ENCODE data around the gene SERPING1. TPM values are rescaled to one million over a fixed set of nuclear protein-coding genes. Genes with fewer than 3 reads are reported as not detected.

SERPING1 gene
- total RNA-seq, 3 donors from 2014 or later (not counting 1 experiment from before 2014, with no cell fraction given) = 0.50 TPM; not detected in 2

- Mint-ChIP-seq H3K36me3 (no peaks in the 10 kb centered on the region), H3K27ac (peak overlapping the region; percentile 96 to 99), H3K9me3 (no peaks in the 10 kb centered on the region), H3K27me3 (ENCODE audit: low read depth in 2 of 2) (no peaks in the 10 kb centered on the region), H3K4me1 (peaks cover 51 to 57% of the 10 kb centered on the region in 2 donors), H3K4me3 (no peak overlapping the region)
- TF ChIP-seq CTCF (IDR thresholded peaks at IDR 0.05) = no peak
- Histone ChIP-seq H3K27me3 (ENCODE audit: control insufficient read depth, insufficient read depth, low read length) (no peaks in the 10 kb centered on the region), H3K4me3 (ENCODE audit: low read length) (no peak overlapping the region), H3K4me1 (ENCODE audit: control insufficient read depth, insufficient read depth, low read length) (peaks cover 26% of the 10 kb centered on the region), H3K9me3 (ENCODE audit: control insufficient read depth, insufficient read depth, low read length) (no peaks in the 10 kb centered on the region), H3K36me3 (ENCODE audit: control insufficient read depth, insufficient read depth, low read length) (peaks cover 22% of the 10 kb centered on the region), H3K27ac (ENCODE audit: low read length) (no peak overlapping the region)
- no peak for DNase-seq
- intact Hi-C loops (cut with micrococcal nuclease) = no loop called here
- ATAC-seq = no peak
- 88% methylated on average over 4 of the region's 4 CpGs for WGBS (ENCODE audit: insufficient coverage)
Measured at GRCh38 chr11:57562596-57562995, 34.9 kb upstream of the SERPING1 start.

DNA sequence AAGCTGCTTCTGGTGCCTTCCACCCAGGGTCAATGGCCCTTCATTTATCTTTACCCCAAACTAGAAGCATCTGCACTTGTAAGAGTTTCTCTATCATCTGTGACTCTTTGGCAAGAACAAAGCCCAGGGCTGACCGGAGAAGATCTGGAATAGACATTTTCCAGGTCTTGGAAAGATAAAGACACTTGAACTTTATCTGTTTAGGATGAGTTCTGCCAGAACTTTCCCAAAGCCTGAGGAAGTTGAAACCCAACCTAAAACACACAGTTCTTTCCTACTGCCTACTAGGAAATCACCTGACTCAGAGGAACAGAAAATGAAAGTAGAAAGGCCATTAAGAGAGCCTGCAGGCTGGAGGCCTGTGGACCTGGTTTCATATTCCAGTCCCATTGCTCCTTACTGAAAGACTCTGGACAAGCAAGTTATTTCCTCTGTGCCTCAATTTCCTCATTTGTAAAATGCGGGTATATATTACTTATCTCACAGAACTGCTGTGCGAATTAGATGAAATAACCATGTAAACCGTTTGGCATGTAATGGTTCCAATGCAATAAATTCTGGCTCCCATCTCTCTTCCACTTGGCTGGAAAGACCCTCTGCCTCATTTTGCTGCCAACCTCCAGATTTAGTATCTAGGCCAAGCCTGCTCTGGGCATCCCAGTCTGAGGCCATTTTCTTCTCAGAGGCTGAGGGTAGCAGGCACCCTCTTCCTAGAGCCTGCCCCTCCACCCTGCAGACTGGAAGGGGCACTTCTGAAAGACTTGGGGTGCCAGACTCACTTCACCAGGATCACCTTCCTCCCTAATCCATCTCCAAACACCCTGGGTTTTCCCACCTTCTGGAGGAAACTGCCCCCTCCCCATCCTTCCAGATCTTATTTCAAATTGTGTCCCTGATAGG, 31.2 kb upstream of the SERPING1 start:
- TF ChIP-seq CTCF (IDR thresholded peaks at IDR 0.05) = no peak
- intact Hi-C loops (cut with micrococcal nuclease) = loop anchor here (5.0 kb wide), 2 partner anchors 946 to 1011 kb away; partner anchors contain the start of genes LPXN and ZFP91
- 7% methylated on average over 4 of the region's 4 CpGs for WGBS (ENCODE audit: insufficient coverage)

GRCh38 chr11:57566905-57567514, 30.5 kb upstream of the SERPING1 start:
- H3K4me3 ChIP-seq (ENCODE audit: low read length) = peak overlapping the region; percentile 99
- H3K27me3 ChIP-seq (ENCODE audit: control insufficient read depth, insufficient read depth, low read length) = no peaks in the 10 kb centered on the region
- Mint-ChIP-seq H3K27ac (peak overlapping the region; percentile 96 to 99), H3K4me1 (peaks cover 46 to 54% of the 10 kb centered on the region in 2 donors), H3K27me3 (ENCODE audit: low read depth in 2 of 2) (no peaks in the 10 kb centered on the region), H3K36me3 (no peaks in the 10 kb centered on the region), H3K4me3 (peak overlapping the region; percentile 98), H3K9me3 (no peaks in the 10 kb centered on the region)
- peak; percentile 40 to 72 for DNase-seq
- under 1% methylated on average over 15 of the region's 15 CpGs for WGBS (ENCODE audit: insufficient coverage)
- no peak for TF ChIP-seq CTCF (IDR thresholded peaks at IDR 0.05)
- peak; percentile 29 to 41 (median 29) for ATAC-seq
- no peaks in the 10 kb centered on the region for H3K36me3 ChIP-seq (ENCODE audit: control insufficient read depth, insufficient read depth, low read length)
- no peaks in the 10 kb centered on the region for H3K9me3 ChIP-seq (ENCODE audit: control insufficient read depth, insufficient read depth, low read length)
- intact Hi-C loops (cut with micrococcal nuclease) = loop anchor here (1.0 to 5.0 kb wide), 3 partner anchors 36 to 1010 kb away; partner anchors contain the start of genes LPXN and ZFP91
- H3K27ac ChIP-seq (ENCODE audit: low read length) = peak overlapping the region; percentile 95
- H3K4me1 ChIP-seq (ENCODE audit: control insufficient read depth, insufficient read depth, low read length) = peaks cover 29% of the 10 kb centered on the region

More for the DNA sequence above, 31.2 kb upstream of the SERPING1 start:
- H3K27me3 Mint-ChIP-seq (ENCODE audit: low read depth in 2 of 2) = no peaks in the 10 kb centered on the region
- H3K36me3 ChIP-seq (ENCODE audit: control insufficient read depth, insufficient read depth, low read length) = no peaks in the 10 kb centered on the region
- peak in 1 of 2 donors; percentile 74 for DNase-seq
- peaks cover 54 to 61% of the 10 kb centered on the region in 2 donors for H3K4me1 Mint-ChIP-seq
- peak overlapping the region; percentile 99 for H3K4me3 ChIP-seq (ENCODE audit: low read length)
- H3K36me3 Mint-ChIP-seq = no peaks in the 10 kb centered on the region
- H3K4me1 ChIP-seq (ENCODE audit: control insufficient read depth, insufficient read depth, low read length) = peaks cover 32% of the 10 kb centered on the region
- H3K27ac ChIP-seq (ENCODE audit: low read length) = peak overlapping the region; percentile 95
- ATAC-seq = peak; percentile 54 to 66 (median 60)
- peak overlapping the region; percentile 96 to 99 for H3K27ac Mint-ChIP-seq
- no peaks in the 10 kb centered on the region for H3K9me3 Mint-ChIP-seq
- H3K27me3 ChIP-seq (ENCODE audit: control insufficient read depth, insufficient read depth, low read length) = no peaks in the 10 kb centered on the region
- H3K9me3 ChIP-seq (ENCODE audit: control insufficient read depth, insufficient read depth, low read length) = no peaks in the 10 kb centered on the region
- peak overlapping the region; percentile 98 for H3K4me3 Mint-ChIP-seq

Data from natural killer cell (primary cell).